Measurements from ENCODE around the gene HCN3. TPM values are rescaled to one million over a fixed set of nuclear protein-coding genes. Genes with fewer than 3 reads are reported as not detected.

The HCN3 gene
- total and polyA plus RNA-seq, 3 donors from 2014 or later: 2.2 to 3.8 (median 3.5) TPM

DNA sequence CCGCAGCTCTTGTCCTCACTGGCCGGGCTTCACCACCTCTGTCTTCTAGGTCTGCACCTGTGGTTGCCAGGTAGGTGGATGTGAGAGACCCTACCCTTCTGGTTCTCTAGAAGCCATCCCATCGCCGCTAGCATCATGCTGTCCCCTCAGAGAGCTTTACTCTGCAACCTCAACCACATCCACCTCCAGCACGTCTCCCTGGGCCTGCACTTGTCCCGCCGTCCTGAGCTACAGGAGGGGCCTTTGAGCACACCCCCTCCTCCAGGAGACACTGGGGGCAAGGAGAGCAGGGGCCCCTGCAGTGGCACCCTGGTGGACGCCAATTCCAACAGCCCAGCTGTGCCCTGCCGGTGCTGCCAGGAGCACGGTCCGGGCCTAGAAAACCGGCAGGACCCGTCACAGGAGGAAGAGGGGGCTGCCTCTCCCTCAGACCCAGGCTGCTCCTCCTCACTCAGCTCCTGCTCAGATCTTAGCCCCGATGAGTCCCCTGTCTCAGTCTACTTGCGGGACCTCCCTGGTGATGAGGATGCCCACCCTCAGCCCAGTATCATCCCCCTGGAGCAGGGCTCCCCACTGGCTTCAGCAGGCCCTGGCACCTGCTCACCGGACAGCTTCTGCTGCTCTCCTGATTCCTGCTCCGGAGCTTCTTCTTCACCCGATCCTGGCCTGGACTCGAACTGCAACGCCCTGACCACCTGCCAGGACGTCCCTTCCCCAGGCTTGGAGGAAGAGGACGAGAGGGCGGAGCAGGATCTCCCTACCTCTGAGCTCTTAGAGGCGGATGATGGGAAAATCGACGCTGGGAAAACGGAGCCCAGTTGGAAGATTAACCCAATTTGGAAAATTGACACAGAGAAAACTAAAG is 44.6 kb downstream of the HCN3 start:
- intact Hi-C loops (cut with DNase I; ENCODE audit: low total_unique reads): loop anchor here (10.0 kb wide), 2 partner anchors 67 to 273 kb away; partner anchors contain the start of gene ENTREP3
- no peaks in the 10 kb centered on the region for H3K27me3 ChIP-seq
- H3K4me3 ChIP-seq: no peak overlapping the region
- TF ChIP-seq, protein P1, sequence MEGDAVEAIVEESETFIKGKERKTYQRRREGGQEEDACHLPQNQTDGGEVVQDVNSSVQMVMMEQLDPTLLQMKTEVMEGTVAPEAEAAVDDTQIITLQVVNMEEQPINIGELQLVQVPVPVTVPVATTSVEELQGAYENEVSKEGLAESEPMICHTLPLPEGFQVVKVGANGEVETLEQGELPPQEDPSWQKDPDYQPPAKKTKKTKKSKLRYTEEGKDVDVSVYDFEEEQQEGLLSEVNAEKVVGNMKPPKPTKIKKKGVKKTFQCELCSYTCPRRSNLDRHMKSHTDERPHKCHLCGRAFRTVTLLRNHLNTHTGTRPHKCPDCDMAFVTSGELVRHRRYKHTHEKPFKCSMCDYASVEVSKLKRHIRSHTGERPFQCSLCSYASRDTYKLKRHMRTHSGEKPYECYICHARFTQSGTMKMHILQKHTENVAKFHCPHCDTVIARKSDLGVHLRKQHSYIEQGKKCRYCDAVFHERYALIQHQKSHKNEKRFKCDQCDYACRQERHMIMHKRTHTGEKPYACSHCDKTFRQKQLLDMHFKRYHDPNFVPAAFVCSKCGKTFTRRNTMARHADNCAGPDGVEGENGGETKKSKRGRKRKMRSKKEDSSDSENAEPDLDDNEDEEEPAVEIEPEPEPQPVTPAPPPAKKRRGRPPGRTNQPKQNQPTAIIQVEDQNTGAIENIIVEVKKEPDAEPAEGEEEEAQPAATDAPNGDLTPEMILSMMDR (IDR thresholded peaks at IDR 0.05): no peak
- no peak for TF ChIP-seq POLR2A (IDR thresholded peaks at IDR 0.05)
- peak overlapping the region; percentile 11 to 90 for H3K27ac ChIP-seq
- WGBS, 2 donors: 39 to 49% methylated on average over 22 to 27 of the region's 27 CpGs
- no peaks in the 10 kb centered on the region for H3K36me3 ChIP-seq (ENCODE audit: low read depth, missing control alignments)
- H3K9me3 ChIP-seq: no peaks in the 10 kb centered on the region
- no peak for DNase-seq
- peaks cover 17% of the 10 kb centered on the region for H3K4me1 ChIP-seq

DNA sequence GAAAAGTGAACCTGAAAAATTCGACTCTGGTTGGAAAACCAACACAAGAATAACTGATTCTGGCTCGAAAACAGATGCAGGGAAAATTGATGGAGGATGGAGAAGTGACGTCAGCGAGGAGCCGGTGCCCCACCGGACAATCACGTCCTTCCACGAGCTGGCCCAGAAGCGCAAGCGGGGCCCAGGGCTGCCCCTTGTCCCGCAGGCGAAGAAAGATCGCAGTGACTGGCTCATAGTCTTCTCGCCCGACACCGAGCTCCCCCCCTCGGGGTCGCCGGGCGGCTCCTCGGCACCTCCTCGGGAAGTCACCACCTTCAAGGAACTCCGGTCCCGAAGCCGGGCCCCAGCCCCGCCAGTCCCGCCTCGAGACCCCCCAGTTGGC is 45.3 kb downstream of the HCN3 start:
- no peaks in the 10 kb centered on the region for H3K9me3 ChIP-seq
- TF ChIP-seq, protein P1 (IDR thresholded peaks at IDR 0.05): no peak
- no peak for TF ChIP-seq POLR2A (IDR thresholded peaks at IDR 0.05)
- intact Hi-C loops (cut with DNase I; ENCODE audit: low total_unique reads): loop anchor here (10.0 kb wide), 2 partner anchors 68 to 272 kb away; partner anchors contain the start of gene ENTREP3
- H3K36me3 ChIP-seq (ENCODE audit: low read depth, missing control alignments): no peaks in the 10 kb centered on the region
- H3K27ac ChIP-seq: peak overlapping the region; percentile 90 to 95
- H3K4me3 ChIP-seq: peak overlapping the region; percentile 57 to 75
- 2 to 4% methylated on average over 17 to 22 of the region's 28 CpGs for WGBS, 2 donors
- peaks cover 20% of the 10 kb centered on the region for H3K4me1 ChIP-seq
- DNase-seq: peak; percentile 28
- no peaks in the 10 kb centered on the region for H3K27me3 ChIP-seq

DNA sequence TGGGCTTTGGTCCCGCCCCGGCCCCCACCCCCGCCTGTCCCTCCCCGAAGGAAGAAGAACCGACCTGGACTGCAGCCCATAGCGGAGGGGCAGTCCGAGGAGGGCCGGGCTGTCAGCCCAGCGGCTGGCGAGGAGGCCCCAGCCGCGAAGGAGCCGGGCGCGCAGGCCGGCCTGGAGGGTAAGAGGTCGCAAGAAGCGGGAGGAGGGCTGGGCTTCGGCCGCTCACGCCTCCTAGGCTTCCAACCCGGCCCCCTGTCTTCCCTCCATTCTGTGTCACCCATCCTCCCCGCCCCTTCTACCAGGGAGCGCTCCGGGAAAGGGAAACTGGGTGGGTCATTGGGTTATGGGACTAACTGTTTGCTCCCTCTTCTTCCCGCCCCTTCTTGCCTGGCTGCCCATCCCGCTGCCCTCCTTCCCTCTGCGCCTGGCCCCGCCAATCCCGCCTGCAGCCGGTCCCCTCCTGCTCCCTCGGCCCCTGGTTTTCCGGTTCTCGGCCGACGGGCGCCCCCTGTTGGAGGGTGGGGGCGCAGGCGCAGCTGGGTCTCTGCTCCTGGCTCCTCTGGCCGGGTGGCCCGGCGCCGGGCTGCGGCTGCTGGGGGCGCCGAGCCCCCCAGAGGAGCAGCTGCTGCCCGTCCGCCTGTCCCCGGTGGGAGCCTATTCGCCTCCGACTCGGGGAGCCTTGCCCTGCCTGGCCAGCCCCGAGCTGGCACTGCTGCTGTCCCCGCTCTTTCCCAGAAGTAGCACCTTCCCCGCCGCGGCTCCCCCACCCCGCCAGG is 45.9 kb downstream of the HCN3 start:
- 0 to 1% methylated on average over 38 to 43 of the region's 58 CpGs for WGBS, 2 donors
- TF ChIP-seq POLR2A (IDR thresholded peaks at IDR 0.05): no peak
- TF ChIP-seq, protein P1 (IDR thresholded peaks at IDR 0.05): peak; percentile 91 to 97 (median 93)

DNA sequence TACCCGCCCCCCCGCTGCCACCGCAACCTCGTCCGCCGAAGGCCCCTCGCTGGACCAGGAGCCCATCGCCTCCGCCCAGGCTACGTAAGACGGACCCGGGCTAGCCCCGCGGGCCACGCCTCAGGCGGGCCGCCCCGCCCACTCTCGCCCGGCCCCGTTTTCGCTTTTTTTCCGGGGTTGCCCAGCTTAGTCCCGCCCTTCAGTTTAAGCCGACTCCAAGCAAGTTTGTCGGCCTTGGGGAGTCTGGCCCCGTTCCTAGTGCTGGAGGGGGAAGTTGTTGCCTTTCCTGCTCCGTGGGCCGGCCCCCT is 46.4 kb downstream of the HCN3 start:
- no peaks in the 10 kb centered on the region for H3K27me3 ChIP-seq
- H3K9me3 ChIP-seq: no peaks in the 10 kb centered on the region
- peak overlapping the region; percentile 57 to 75 for H3K4me3 ChIP-seq
- 1% methylated on average over 29 of the region's 29 CpGs; no CpG with 5 or more reads in 1 of the 2 donors for WGBS, 2 donors
- intact Hi-C loops (cut with DNase I; ENCODE audit: low total_unique reads): loop anchor here (10.0 kb wide), 2 partner anchors 69 to 271 kb away; partner anchors contain the start of gene ENTREP3
- no peaks in the 10 kb centered on the region for H3K36me3 ChIP-seq (ENCODE audit: low read depth, missing control alignments)
- TF ChIP-seq POLR2A (IDR thresholded peaks at IDR 0.05): no peak
- TF ChIP-seq, protein P1 (IDR thresholded peaks at IDR 0.05): no peak
- peak; percentile 86 for DNase-seq
- H3K4me1 ChIP-seq: peaks cover 23% of the 10 kb centered on the region
- peak overlapping the region; percentile 90 to 95 for H3K27ac ChIP-seq

More for the DNA sequence above, 45.9 kb downstream of the HCN3 start:
- intact Hi-C loops (cut with DNase I; ENCODE audit: low total_unique reads): loop anchor here (10.0 kb wide), 2 partner anchors 68 to 272 kb away; partner anchors contain the start of gene ENTREP3
- Histone ChIP-seq H3K27me3 (no peaks in the 10 kb centered on the region), H3K36me3 (ENCODE audit: low read depth, missing control alignments) (no peaks in the 10 kb centered on the region), H3K4me1 (peaks cover 23% of the 10 kb centered on the region), H3K9me3 (no peaks in the 10 kb centered on the region), H3K4me3 (peak overlapping the region; percentile 57 to 75), H3K27ac (peak overlapping the region; percentile 90 to 95)
- DNase-seq: peak; percentile 81

All from testis (tissue), 3 donors.